ENCODE results near the gene SELENOO. TPM values are rescaled to one million over a fixed set of nuclear protein-coding genes. Genes with fewer than 3 reads are reported as not detected.
"Not testable (repeated sequence)": the region's sequence is repeated elsewhere in the genome, so short reads cannot be mapped to it uniquely, and the experiment has no call there.

Gene SELENOO
- total RNA-seq = 24.2 and 25.2 TPM in 2 replicates

GRCh38 chr22:50200461-50201190 is at the start of gene SELENOO:
TSS of gene SELENOO (plus strand) at chr22:50201011. CDS start at chr22:50201037, 26 bp downstream.
- intact Hi-C loops (cut with micrococcal nuclease) = loop anchor here (1.0 to 5.0 kb wide), 8 partner anchors 10 to 433 kb away; partner anchors contain the start of genes MAPK11, TRABD and TUBGCP6

GRCh38 chr22:50151571-50152537 is 49.0 kb upstream of the SELENOO start:
- intact Hi-C loops (cut with micrococcal nuclease) = no loop called here

GRCh38 chr22:50153056-50153755 is 47.6 kb upstream of the SELENOO start:
- intact Hi-C loops (cut with micrococcal nuclease) = no loop called here

GRCh38 chr22:50153756-50154140 is 47.1 kb upstream of the SELENOO start:
- intact Hi-C loops (cut with micrococcal nuclease) = no loop called here

GRCh38 chr22:50157709-50158375 is 43.0 kb upstream of the SELENOO start:
- intact Hi-C loops (cut with micrococcal nuclease) = no loop called here

GRCh38 chr22:50160947-50161346 is 39.9 kb upstream of the SELENOO start:
- intact Hi-C loops (cut with micrococcal nuclease) = no loop called here

- intact Hi-C loops (cut with micrococcal nuclease) = no loop called here
Measured at GRCh38 chr22:50161508-50162390, 39.1 kb upstream of the SELENOO start.

GRCh38 chr22:50162391-50162956 is 38.3 kb upstream of the SELENOO start:
- intact Hi-C loops (cut with micrococcal nuclease) = no loop called here

- intact Hi-C loops (cut with micrococcal nuclease) = no loop called here
Measured at GRCh38 chr22:50165436-50166123, 35.2 kb upstream of the SELENOO start.

GRCh38 chr22:50167689-50168489 is 32.9 kb upstream of the SELENOO start:
- intact Hi-C loops (cut with micrococcal nuclease) = no loop called here

- intact Hi-C loops (cut with micrococcal nuclease) = not testable (repeated sequence)
Measured at GRCh38 chr22:50168490-50169180, 32.2 kb upstream of the SELENOO start.

- intact Hi-C loops (cut with micrococcal nuclease) = no loop called here
Measured at GRCh38 chr22:50169181-50169759, 31.5 kb upstream of the SELENOO start.

- intact Hi-C loops (cut with micrococcal nuclease) = no loop called here
Measured at GRCh38 chr22:50169774-50170341, 31.0 kb upstream of the SELENOO start.

GRCh38 chr22:50170453-50171318 is 30.1 kb upstream of the SELENOO start, which contains the start of gene PANX2:
TSS of gene PANX2 (plus strand) at chr22:50170731. CDS start at chr22:50170731, 0 bp downstream.
- intact Hi-C loops (cut with micrococcal nuclease) = no loop called here

- intact Hi-C loops (cut with micrococcal nuclease) = no loop called here
Measured at GRCh38 chr22:50171319-50171964, 29.4 kb upstream of the SELENOO start.

Measured in T-helper 1 cell treated with Interleukin-12 subunit alpha and Interleukin-12 subunit beta and Interleukin-4 antibody, amounts not matched to agents 30 ng/mL and 1 ng/mL, for 36 hours (primary cell).